ENCODE measurements around the gene ESPN.

DNA sequence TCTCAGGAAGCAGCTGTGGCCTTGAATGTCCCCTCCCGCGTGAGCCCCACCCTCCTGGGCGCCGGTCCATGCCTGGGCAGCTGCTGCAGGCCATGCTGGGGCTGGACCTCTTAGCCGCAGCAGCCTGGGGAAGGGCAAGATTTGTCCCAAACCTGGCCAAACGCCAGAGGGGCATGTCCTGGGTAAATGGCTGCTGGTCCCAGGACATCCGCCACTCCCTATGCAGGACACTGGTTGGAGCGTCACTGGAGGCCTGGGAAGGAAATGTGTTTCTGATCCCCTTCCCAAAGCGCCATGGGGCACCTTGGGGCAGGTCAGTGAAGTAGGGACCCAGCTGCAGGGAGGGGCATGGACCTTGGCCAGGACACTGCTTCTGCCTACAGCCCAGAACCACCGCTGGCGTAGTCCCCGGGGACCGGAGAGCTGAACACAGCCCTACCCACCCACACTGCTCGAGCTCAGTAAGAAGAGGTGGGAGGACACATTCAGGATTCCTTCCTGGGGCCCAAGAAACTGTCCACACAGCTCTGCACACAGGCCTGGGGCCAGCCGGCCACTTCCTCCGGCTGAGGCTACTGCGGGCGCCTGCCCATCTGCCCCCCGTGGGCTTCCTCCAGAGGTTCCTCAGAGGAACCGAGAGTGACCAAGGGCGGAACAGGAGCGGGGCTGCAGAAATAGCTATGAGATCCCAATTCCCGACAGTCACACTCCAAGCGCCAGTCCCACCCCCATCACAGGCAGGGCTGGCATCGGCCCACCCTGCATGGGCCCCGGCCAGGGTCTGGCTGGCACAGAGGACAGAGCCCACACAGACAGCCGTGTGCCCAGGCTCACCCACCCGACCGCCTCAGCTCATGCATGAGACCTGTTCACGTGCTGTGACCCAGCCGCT is 77.7 kb downstream of the ESPN start:
- no peak for TF ChIP-seq YY1 (IDR thresholded peaks at IDR 0.05; ENCODE audit: insufficient read depth, insufficient read length)
- no peak for TF ChIP-seq ZNF274 (IDR thresholded peaks at IDR 0.05; ENCODE audit: low read depth, low read length)

Data from NT2/D1 (cell line).